Fibroblast of mammary gland (primary cell): ENCODE results near the gene OPCML.

Experiments
- DNase-seq: peaks from one replicate; pipeline ENCODE4 v3.0.0-alpha.2; 2010; ENCODE audit warnings: low read depth
- H3K4me3 ChIP-seq: 2 replicates; pipeline ENCODE4 v1.5.1; 2011; ENCODE audit warnings: low read depth, mild to moderate bottlenecking, low read length, moderate library complexity; ENCODE audit not compliant: control insufficient read depth
- CTCF ChIP-seq: conservative IDR thresholded peaks from 2 replicates; pipeline ENCODE4 v1.5.1; 2011; ENCODE audit warnings: low read depth, low read length, inconsistent platforms; ENCODE audit not compliant: control insufficient read depth, insufficient read depth

OPCML gene

GRCh38 chr11:132712466-132712865, 819.8 kb downstream of the OPCML start:
- H3K4me3 ChIP-seq = no peak overlapping the region
- no peak for DNase-seq

GRCh38 chr11:132704781-132705375, 827.4 kb downstream of the OPCML start:
- no peak for TF ChIP-seq CTCF
- no peak for DNase-seq
- no peak overlapping the region for H3K4me3 ChIP-seq

More at GRCh38 chr11:132712466-132712865, 819.8 kb downstream of the OPCML start:
- no peak for TF ChIP-seq CTCF

GRCh38 chr11:132692891-132693290, 839.4 kb downstream of the OPCML start:
- DNase-seq = no peak
- no peak overlapping the region for H3K4me3 ChIP-seq
- no peak for TF ChIP-seq CTCF

- DNase-seq = no peak
- H3K4me3 ChIP-seq = no peak overlapping the region
These were observed 840.3 kb downstream of the OPCML start for GRCh38 chr11:132691848-132692550.

GRCh38 chr11:132686886-132687285, 845.4 kb downstream of the OPCML start:
- H3K4me3 ChIP-seq = no peak overlapping the region
- no peak for TF ChIP-seq CTCF
- no peak for DNase-seq

More at GRCh38 chr11:132691848-132692550, 840.3 kb downstream of the OPCML start:
- TF ChIP-seq CTCF = no peak

GRCh38 chr11:132685174-132685611, 847.1 kb downstream of the OPCML start:
- no peak for DNase-seq
- TF ChIP-seq CTCF = no peak

More at GRCh38 chr11:132685174-132685611, 847.1 kb downstream of the OPCML start:
- H3K4me3 ChIP-seq = no peak overlapping the region
